Right hindlimb (tissue), 1 donor: ENCODE data around the gene FARP2.
A peak's percentile ranks its signal among the peaks of the same experiment; 100 is the strongest.

Experiments used
- DNase-seq: peaks from one replicate; pipeline ENCODE4 v3.0.0-alpha.2; 2018

FARP2 gene

DNA sequence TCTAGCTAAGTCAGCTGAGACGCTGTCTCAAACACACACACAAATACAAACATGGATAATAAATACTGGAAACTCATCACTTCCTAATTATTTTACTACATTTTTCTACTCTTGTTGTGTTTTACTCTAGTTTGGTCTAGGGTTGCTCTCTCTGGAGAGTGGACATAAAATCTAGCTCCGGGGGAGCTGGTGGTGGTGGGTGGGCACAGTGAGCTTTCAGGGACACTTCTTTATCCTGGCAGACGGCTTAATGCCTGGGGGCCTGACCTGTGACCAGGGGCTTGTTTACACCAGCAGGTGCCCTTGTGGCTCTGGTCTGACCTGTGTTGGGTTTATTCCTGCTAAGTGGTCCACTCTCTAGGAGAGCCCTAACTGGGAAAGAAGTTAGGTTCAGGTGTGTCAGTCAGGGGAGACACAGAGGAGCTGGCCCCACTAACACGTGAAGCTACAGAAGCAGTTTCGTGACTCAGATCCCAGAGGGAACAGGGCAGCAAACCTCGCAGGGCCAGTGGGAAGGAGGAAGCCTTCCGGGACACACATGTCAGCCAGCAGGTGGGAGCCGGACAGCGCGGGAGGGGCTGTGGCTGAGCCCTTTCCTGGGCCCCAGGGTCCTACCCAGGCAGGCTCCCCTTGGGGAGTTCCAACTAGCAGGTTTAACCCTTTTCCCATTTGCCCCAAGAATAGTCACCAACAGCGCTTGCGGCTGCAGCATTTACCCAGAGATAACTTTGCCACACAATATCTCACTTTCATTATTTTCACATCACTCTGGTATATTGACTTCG lies 180.0 kb downstream of the FARP2 start:
- no peak for DNase-seq

GRCh38 chr2:241538838-241539615 lies 182.9 kb downstream of the FARP2 start:
- no peak for DNase-seq

- DNase-seq, result no peak
Observed at GRCh38 chr2:241539616-241540374, 183.7 kb downstream of the FARP2 start.

DNA sequence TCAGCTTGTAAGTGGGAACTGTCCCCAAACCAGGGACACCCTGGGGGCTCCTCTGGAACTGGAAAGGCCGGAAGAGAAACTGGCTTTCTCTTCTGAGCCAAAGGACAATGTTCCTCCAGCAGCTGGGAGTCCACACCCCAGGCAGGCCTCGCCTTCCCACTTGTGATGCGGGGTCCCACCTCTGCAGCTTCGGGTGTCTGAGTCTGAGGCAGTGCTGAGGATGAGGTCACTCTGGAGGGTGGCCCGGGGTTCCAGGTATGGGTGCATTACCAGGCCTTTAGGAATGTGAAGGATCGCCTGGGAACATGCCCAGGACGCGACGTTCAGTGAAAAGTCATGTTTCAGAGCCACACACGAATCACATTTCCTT lies 184.3 kb downstream of the FARP2 start:
- no peak for DNase-seq

- peak; percentile 58 for DNase-seq
Observed at GRCh38 chr2:241540771-241541561, 184.9 kb downstream of the FARP2 start.

DNA sequence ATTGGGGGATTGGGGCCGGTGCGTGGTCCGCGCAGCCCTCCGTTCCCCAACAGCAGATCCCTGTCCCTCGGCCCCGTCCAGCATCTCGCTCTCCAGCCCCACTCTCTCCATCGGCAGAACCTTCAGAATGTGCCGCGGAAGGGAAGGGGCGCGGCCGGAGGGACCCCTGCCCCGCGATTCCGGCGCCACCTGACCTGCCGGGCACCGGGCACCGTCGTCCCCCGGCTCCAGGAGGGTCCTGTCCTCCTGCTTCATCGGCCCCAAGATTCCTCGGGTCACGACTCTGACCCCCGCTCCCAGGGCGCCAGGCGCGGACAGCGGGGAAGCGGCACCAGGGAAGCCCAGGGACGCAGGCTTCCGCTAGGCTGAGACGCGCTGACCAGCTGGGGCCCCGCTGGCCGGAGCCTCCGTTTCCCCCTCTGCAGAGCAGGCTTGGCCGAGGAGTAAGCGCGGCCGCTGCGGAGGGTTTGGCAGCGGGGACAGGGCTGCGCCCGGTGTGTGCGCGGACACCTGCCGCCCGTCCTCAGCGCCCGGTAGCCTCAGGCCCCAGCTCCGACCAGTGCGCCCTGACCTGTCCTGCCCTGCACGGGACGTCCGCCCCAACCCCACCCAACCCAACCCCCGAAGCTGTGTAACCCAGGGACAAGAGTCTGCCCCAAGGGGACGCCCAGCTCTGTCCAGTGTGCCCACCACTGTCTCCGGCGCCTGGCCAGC lies 185.6 kb downstream of the FARP2 start:
- no peak for DNase-seq

- no peak for DNase-seq
Observed at GRCh38 chr2:241542278-241542605, 186.2 kb downstream of the FARP2 start.
